Eye (tissue), 1 donor: ENCODE results near the gene OSBPL5.

Experiments used
- DNase-seq: peaks from one replicate; pipeline ENCODE4 v3.0.0-alpha.2; 2015

The OSBPL5 gene

GRCh38 chr11:3049430-3050243 is 115.5 kb downstream of the OSBPL5 start:
- peak; percentile 52 for DNase-seq

- no peak for DNase-seq
These were observed 117.5 kb downstream of the OSBPL5 start for GRCh38 chr11:3047637-3048036.

GRCh38 chr11:3046641-3047040 is 118.5 kb downstream of the OSBPL5 start:
- DNase-seq: no peak

- no peak for DNase-seq
These were observed 118.9 kb downstream of the OSBPL5 start for GRCh38 chr11:3046190-3046589.

GRCh38 chr11:3044915-3045314 is 120.2 kb downstream of the OSBPL5 start:
- no peak for DNase-seq

GRCh38 chr11:3044004-3044403 is 121.1 kb downstream of the OSBPL5 start:
- DNase-seq: no peak

- DNase-seq: no peak
These were observed 121.7 kb downstream of the OSBPL5 start for GRCh38 chr11:3043315-3043871.

- DNase-seq: no peak
These were observed 122.4 kb downstream of the OSBPL5 start for GRCh38 chr11:3042496-3043314.

GRCh38 chr11:3041699-3042441 is 123.2 kb downstream of the OSBPL5 start:
- no peak for DNase-seq

GRCh38 chr11:3040881-3041280 is 124.2 kb downstream of the OSBPL5 start:
- no peak for DNase-seq

GRCh38 chr11:3037945-3038271 is 127.2 kb downstream of the OSBPL5 start:
- no peak for DNase-seq
